ENCODE results near the gene LDLR. TPM values are rescaled to one million over a fixed set of nuclear protein-coding genes. Genes with fewer than 3 reads are reported as not detected.
"Not testable (repeated sequence)": the region's sequence is repeated elsewhere in the genome, so short reads cannot be mapped to it uniquely, and the experiment has no call there.

LDLR gene
- total and polyA plus RNA-seq, 11 donors: 4.3 to 45.9 (median 19.0) TPM

GRCh38 chr19:11100049-11100448 is 10.8 kb downstream of the LDLR start:
- H3K27ac ChIP-seq: peak overlapping the region in 3 of 12 donors; percentile 0 to 11 (median 1)
- 55 to 73% (median 64%) methylated on average over 12 of the region's 12 CpGs for WGBS, 4 donors
- H3K4me3 ChIP-seq: no peak overlapping the region
- peaks cover 0 to 32% (median 20%) of the 10 kb centered on the region in 12 donors for H3K4me1 ChIP-seq
- intact Hi-C loops (cut with DNase I): no loop called here
- no peaks in the 10 kb centered on the region for H3K27me3 ChIP-seq
- ATAC-seq: no peak
- no peak for DNase-seq
- no peak for TF ChIP-seq CTCF (IDR thresholded peaks at IDR 0.05)
- TF ChIP-seq POLR2A (IDR thresholded peaks at IDR 0.05): no peak
- H3K36me3 ChIP-seq: peaks cover 0 to 59% (median 46%) of the 10 kb centered on the region in 9 donors
- peaks cover 0 to 8% (median 0%) of the 10 kb centered on the region in 12 donors for H3K9me3 ChIP-seq

- peaks cover 0 to 8% (median 0%) of the 10 kb centered on the region in 12 donors for H3K9me3 ChIP-seq
- peaks cover 0 to 67% (median 56%) of the 10 kb centered on the region in 9 donors for H3K36me3 ChIP-seq
- no peaks in the 10 kb centered on the region for H3K27me3 ChIP-seq
- intact Hi-C loops (cut with DNase I): no loop called here
- no peak for TF ChIP-seq POLR2A (IDR thresholded peaks at IDR 0.05)
- TF ChIP-seq CTCF (IDR thresholded peaks at IDR 0.05): no peak
- H3K4me1 ChIP-seq: peaks cover 0 to 22% (median 12%) of the 10 kb centered on the region in 12 donors
- H3K4me3 ChIP-seq: no peak overlapping the region
- H3K27ac ChIP-seq: no peak overlapping the region
- 96 to 97% (median 96%) methylated on average over 5 of the region's 5 CpGs for WGBS, 4 donors
- ATAC-seq (no peak), DNase-seq (no peak)
Observed at GRCh38 chr19:11101057-11101456, 11.8 kb downstream of the LDLR start.

DNA sequence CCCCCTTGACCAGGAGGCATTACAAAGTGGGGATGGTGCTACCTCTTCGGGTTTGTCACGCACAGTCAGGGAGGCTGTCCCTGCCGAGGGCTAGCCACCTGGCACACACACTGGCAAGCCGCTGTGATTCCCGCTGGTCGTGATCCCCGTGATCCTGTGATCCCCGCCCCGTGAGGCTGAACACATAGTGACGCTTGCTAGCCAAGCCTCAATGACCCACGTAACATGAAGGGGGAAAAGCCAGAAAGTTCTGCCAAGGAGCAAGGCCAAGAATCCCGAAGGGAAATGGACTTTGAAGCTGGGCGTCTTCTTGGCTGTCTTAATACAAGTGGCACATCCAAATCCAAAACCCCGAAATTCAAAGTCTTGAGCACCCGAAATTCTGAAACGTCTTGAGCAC is 13.7 kb downstream of the LDLR start:
- H3K27me3 ChIP-seq: no peaks in the 10 kb centered on the region
- peak in 1 of 4 donors; percentile 39 for ATAC-seq
- WGBS, 4 donors: 76 to 93% (median 85%) methylated on average over 16 of the region's 16 CpGs
- no peak for DNase-seq
- peaks cover 0 to 8% (median 0%) of the 10 kb centered on the region in 12 donors for H3K9me3 ChIP-seq
- TF ChIP-seq POLR2A (IDR thresholded peaks at IDR 0.05): no peak
- peaks cover 0 to 10% (median 6%) of the 10 kb centered on the region in 12 donors for H3K4me1 ChIP-seq
- H3K27ac ChIP-seq: no peak overlapping the region
- peaks cover 0 to 86% (median 75%) of the 10 kb centered on the region in 9 donors for H3K36me3 ChIP-seq
- intact Hi-C loops (cut with DNase I): no loop called here
- H3K4me3 ChIP-seq: no peak overlapping the region

DNA sequence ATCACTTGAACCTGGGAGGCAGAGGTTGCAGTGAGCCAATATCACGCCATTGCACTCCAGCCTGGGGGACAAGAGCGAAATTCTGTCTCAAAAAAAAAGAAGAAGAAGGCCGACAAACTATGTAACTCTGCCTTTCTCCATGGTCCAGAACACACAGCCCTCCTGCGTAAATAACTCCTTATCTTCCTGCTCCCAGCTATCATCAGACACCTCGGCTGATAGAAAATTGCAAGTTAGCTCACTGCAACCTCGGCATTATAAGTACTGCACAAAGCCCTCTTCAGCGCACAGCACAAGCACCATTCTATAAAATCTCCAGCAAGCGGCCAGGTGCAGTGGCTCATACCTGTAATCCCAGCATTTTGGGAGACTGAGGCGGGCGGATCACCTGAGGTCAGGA is 14.4 kb downstream of the LDLR start:
- H3K4me3 ChIP-seq; H3K9me3 ChIP-seq; intact Hi-C loops (cut with DNase I); H3K27me3 ChIP-seq; ATAC-seq; DNase-seq; H3K27ac ChIP-seq: not testable (repeated sequence)
- Histone ChIP-seq H3K4me1 (peaks cover 0 to 10% (median 6%) of the 10 kb centered on the region in 12 donors), H3K36me3 (peaks cover 2 to 87% (median 82%) of the 10 kb centered on the region in 9 donors)
- WGBS, 4 donors: 80 to 88% (median 83%) methylated on average over 10 of the region's 10 CpGs

DNA sequence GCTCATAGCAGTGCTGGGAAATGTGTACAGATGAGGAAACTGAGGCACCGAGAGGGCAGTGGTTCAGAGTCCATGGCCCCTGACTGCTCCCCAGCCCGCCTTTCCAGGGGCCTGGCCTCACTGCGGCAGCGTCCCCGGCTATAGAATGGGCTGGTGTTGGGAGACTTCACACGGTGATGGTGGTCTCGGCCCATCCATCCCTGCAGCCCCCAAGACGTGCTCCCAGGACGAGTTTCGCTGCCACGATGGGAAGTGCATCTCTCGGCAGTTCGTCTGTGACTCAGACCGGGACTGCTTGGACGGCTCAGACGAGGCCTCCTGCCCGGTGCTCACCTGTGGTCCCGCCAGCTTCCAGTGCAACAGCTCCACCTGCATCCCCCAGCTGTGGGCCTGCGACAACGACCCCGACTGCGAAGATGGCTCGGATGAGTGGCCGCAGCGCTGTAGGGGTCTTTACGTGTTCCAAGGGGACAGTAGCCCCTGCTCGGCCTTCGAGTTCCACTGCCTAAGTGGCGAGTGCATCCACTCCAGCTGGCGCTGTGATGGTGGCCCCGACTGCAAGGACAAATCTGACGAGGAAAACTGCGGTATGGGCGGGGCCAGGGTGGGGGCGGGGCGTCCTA is 15.9 kb downstream of the LDLR start:
- DNase-seq: no peak
- TF ChIP-seq CTCF (IDR thresholded peaks at IDR 0.05): no peak
- no peak for TF ChIP-seq POLR2A (IDR thresholded peaks at IDR 0.05)
- peak in 2 of 4 donors; percentile 4 to 31 for ATAC-seq
- no peak overlapping the region for H3K4me3 ChIP-seq
- H3K4me1 ChIP-seq: peaks cover 0 to 3% (median 0%) of the 10 kb centered on the region in 12 donors
- intact Hi-C loops (cut with DNase I): no loop called here
- peaks cover 4 to 99% (median 96%) of the 10 kb centered on the region in 9 donors for H3K36me3 ChIP-seq
- H3K9me3 ChIP-seq: no peaks in the 10 kb centered on the region
- H3K27ac ChIP-seq: no peak overlapping the region
- WGBS, 4 donors: 90 to 94% (median 93%) methylated on average over 11 to 36 of the region's 36 CpGs
- H3K27me3 ChIP-seq: no peaks in the 10 kb centered on the region

Data from heart left ventricle (tissue), 16 donors.